ENCODE data around the gene GRID1. TPM values are rescaled to one million over a fixed set of nuclear protein-coding genes. Genes with fewer than 3 reads are reported as not detected.

GRID1 gene
- total RNA-seq, 3 donors from 2014 or later, result 2.3 to 8.5 (median 5.9) TPM

DNA sequence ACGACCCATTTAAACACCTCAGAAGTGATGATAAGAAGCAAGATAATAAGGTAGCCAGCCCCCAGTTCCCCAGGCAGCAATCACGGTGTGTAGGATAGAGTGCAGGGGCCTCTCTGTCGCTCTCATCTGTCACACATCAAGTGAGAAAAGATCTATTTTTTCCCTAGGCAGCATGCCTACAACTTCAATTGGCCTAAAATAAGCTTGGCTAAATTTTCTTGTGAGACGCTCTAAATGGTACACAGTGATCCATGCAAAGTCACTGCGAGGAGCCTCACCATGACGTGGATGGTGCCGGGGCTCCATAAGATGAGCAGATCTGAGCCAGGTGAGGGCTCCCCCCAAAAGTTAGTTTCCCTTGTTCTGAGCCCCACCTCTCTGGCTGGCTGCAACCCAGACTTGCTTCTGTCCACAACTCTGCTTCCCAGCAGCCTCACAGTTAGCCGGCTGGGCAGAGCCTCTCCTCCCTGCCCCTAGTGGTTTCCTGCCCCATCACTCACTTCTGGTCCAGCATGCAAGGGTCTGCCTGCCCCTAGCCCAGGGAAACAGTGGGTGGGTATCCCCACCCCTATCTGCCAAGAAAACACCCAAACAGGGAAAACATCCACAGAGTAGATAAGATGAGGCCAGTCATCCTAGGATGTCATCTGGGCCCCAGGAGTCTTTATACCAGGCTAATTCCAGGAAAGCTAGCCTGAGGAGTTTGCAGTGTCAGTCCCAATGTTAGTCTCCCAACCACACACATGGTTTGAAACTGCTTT lies 342.1 kb downstream of the GRID1 start:
- DNase-seq (ENCODE audit: low spot score in 2 of 2), result no peak
- Histone ChIP-seq H3K4me1 (no peaks in the 10 kb centered on the region), H3K36me3 (no peaks in the 10 kb centered on the region), H3K4me3 (no peak overlapping the region), H3K27me3 (no peaks in the 10 kb centered on the region), H3K9me3 (no peaks in the 10 kb centered on the region), H3K27ac (no peak overlapping the region)
- TF ChIP-seq POLR2AphosphoS5 (IDR thresholded peaks at IDR 0.05) (no peak), POLR2A (IDR thresholded peaks at IDR 0.05) (no peak)
- TF ChIP-seq, protein P1, sequence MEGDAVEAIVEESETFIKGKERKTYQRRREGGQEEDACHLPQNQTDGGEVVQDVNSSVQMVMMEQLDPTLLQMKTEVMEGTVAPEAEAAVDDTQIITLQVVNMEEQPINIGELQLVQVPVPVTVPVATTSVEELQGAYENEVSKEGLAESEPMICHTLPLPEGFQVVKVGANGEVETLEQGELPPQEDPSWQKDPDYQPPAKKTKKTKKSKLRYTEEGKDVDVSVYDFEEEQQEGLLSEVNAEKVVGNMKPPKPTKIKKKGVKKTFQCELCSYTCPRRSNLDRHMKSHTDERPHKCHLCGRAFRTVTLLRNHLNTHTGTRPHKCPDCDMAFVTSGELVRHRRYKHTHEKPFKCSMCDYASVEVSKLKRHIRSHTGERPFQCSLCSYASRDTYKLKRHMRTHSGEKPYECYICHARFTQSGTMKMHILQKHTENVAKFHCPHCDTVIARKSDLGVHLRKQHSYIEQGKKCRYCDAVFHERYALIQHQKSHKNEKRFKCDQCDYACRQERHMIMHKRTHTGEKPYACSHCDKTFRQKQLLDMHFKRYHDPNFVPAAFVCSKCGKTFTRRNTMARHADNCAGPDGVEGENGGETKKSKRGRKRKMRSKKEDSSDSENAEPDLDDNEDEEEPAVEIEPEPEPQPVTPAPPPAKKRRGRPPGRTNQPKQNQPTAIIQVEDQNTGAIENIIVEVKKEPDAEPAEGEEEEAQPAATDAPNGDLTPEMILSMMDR (IDR thresholded peaks at IDR 0.05), result no peak
- intact Hi-C loops (cut with DNase I; ENCODE audit: low total_unique reads), result no loop called here

DNA sequence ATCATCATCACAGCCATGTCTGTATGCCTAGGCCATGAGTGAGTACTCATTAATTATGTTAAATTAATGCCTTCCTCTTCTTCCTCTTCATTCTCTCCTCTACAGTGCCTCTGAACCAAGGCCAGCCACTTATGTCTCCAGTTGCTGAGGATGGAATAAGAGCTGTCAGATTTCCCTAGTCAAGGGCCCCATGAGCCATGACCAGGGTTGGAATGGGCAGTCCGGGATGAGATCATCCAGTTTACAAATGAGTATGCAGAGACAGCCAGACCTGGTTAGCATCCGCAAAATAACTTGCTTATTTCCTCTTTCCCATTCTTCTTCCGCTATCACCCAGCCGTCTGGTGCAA lies 342.7 kb downstream of the GRID1 start:
- H3K4me3 ChIP-seq, result no peak overlapping the region
- no peaks in the 10 kb centered on the region for H3K9me3 ChIP-seq
- no peak overlapping the region for H3K27ac ChIP-seq
- H3K36me3 ChIP-seq, result no peaks in the 10 kb centered on the region
- no peak for DNase-seq (ENCODE audit: low spot score in 2 of 2)
- no peaks in the 10 kb centered on the region for H3K4me1 ChIP-seq
- intact Hi-C loops (cut with DNase I; ENCODE audit: low total_unique reads), result no loop called here
- H3K27me3 ChIP-seq, result no peaks in the 10 kb centered on the region
- TF ChIP-seq POLR2A (IDR thresholded peaks at IDR 0.05) (no peak), POLR2AphosphoS5 (IDR thresholded peaks at IDR 0.05) (no peak)
- TF ChIP-seq, protein P1 (IDR thresholded peaks at IDR 0.05), result no peak

DNA sequence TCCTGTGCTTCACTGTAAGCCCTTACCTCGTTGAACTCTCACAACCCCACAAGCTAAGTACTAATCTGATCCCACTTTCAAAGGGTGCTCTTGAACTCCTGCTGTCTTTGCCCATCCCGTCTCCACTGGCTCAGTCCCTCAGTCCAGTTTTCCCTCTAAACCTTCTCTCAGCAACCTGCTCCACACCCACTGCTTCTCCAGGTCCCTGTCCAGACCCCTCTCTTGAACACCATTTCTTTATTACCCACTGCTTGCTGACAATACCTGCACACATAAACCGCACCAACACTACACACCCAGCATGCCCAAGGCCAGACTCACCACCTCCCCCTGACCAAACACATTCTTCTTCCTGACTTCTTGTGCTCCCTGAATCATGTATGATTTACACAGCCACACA lies 343.3 kb downstream of the GRID1 start:
- Histone ChIP-seq H3K36me3 (no peaks in the 10 kb centered on the region), H3K4me3 (no peak overlapping the region), H3K27me3 (no peaks in the 10 kb centered on the region), H3K27ac (no peak overlapping the region), H3K9me3 (no peaks in the 10 kb centered on the region), H3K4me1 (no peaks in the 10 kb centered on the region)
- intact Hi-C loops (cut with DNase I; ENCODE audit: low total_unique reads), result no loop called here
- TF ChIP-seq POLR2AphosphoS5 (IDR thresholded peaks at IDR 0.05) (no peak), POLR2A (IDR thresholded peaks at IDR 0.05) (no peak)
- TF ChIP-seq, protein P1 (IDR thresholded peaks at IDR 0.05), result no peak
- no peak for DNase-seq (ENCODE audit: low spot score in 2 of 2)

DNA sequence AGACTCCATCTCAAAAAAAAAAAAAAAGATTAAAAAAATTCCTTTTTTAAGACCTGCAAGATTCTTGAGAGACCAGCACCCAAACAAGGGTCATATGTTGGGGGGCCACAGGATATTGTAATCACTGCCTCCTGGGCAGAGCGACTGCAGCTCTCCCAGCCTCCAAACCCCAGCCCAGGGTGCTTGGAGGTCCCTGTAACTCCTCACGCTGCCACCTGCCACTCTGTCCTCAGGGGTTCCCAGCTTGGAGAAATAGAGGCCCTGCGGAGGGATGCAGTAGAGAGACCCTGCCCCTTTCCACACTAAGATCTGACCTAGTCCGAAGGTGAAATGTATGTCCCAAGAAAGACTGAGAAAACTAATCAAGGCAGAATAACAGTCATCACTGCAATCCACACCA lies 343.7 kb downstream of the GRID1 start:
- no peak overlapping the region for H3K27ac ChIP-seq
- H3K4me3 ChIP-seq, result no peak overlapping the region
- DNase-seq (ENCODE audit: low spot score in 2 of 2), result no peak
- TF ChIP-seq, protein P1 (IDR thresholded peaks at IDR 0.05), result no peak
- TF ChIP-seq POLR2AphosphoS5 (IDR thresholded peaks at IDR 0.05) (no peak), POLR2A (IDR thresholded peaks at IDR 0.05) (no peak)
- no peaks in the 10 kb centered on the region for H3K4me1 ChIP-seq
- H3K27me3 ChIP-seq, result no peaks in the 10 kb centered on the region
- no peaks in the 10 kb centered on the region for H3K9me3 ChIP-seq
- no peaks in the 10 kb centered on the region for H3K36me3 ChIP-seq
- intact Hi-C loops (cut with DNase I; ENCODE audit: low total_unique reads), result no loop called here

DNA sequence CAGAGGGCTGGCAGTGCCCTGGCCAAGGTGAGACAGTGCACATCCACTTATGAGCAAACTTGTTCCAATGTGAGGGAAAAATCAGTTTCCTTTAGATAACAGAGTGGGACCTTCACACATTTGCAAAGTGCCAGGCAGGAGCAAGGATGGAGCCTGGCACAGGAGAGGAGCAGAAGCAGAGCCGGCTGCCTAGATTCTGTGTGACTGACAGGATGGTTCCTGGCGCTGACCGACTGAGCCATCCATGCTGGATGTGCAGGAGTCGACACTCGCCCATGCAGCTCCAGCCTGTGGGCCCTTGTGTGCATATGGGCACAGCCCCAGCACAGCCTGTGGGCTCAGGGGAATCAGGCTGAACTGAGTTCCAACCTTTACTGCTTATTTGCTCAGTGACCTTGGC lies 346.5 kb downstream of the GRID1 start:
- Histone ChIP-seq H3K36me3 (no peaks in the 10 kb centered on the region), H3K4me3 (no peak overlapping the region), H3K27ac (no peak overlapping the region), H3K27me3 (no peaks in the 10 kb centered on the region), H3K9me3 (no peaks in the 10 kb centered on the region), H3K4me1 (no peaks in the 10 kb centered on the region)
- intact Hi-C loops (cut with DNase I; ENCODE audit: low total_unique reads), result no loop called here
- TF ChIP-seq POLR2A (IDR thresholded peaks at IDR 0.05), result no peak
- no peak for TF ChIP-seq POLR2AphosphoS5 (IDR thresholded peaks at IDR 0.05)
- TF ChIP-seq, protein P1 (IDR thresholded peaks at IDR 0.05), result no peak
- DNase-seq (ENCODE audit: low spot score in 2 of 2), result no peak

Measured in breast epithelium (tissue), 4 donors.